Skeletal muscle tissue (tissue), 4 donors: Measurements from ENCODE around the gene RMDN3. TPM values are rescaled to one million over a fixed set of nuclear protein-coding genes. Genes with fewer than 3 reads are reported as not detected.

ENCODE experiments used
- H3K27ac ChIP-seq: one replicate; pipeline ENCODE4 v1.7.0; 2013; ENCODE audit warnings: mild to moderate bottlenecking, low read depth, low read length, inconsistent platforms
- H3K27me3 ChIP-seq, 3 donors: one replicate each; pipeline ENCODE4 v1.7.0; 2013; ENCODE audit warnings: low read length in 3 of 3; ENCODE audit not compliant: control insufficient read depth in 3 of 3, insufficient read depth in 3 of 3
- H3K36me3 ChIP-seq, 3 donors: one replicate each; pipeline ENCODE4 v1.7.0; 2013; ENCODE audit warnings: low read length in 3 of 3; ENCODE audit not compliant: control insufficient read depth in 3 of 3, insufficient read depth in 3 of 3
- H3K4me1 ChIP-seq, 3 donors: one replicate each; pipeline ENCODE4 v1.7.0; 2013; ENCODE audit warnings: low read length in 3 of 3, mild to moderate bottlenecking in 3 of 3; ENCODE audit not compliant: control insufficient read depth in 3 of 3, insufficient read depth in 3 of 3
- H3K4me3 ChIP-seq, 3 donors: one replicate each; pipeline ENCODE4 v1.7.0; 2013; ENCODE audit warnings: low read length in 3 of 3
- H3K9ac ChIP-seq, 3 donors: one replicate each; pipeline ENCODE4 v1.7.0; 2013; ENCODE audit warnings: low read length in 3 of 3, mild to moderate bottlenecking in 3 of 3, moderate library complexity in 2 of 3, low read depth in 1 of 3
- H3K9me3 ChIP-seq, 3 donors: one replicate each; pipeline ENCODE4 v1.7.0; 2013; ENCODE audit warnings: low read length in 3 of 3; ENCODE audit not compliant: control insufficient read depth in 3 of 3
- total RNA-seq: library from RNA; depleted of rRNA; stranded (reverse); fragments of >200 nt; gene quantifications from one replicate; pipeline ENCODE4 v1.2.3, GENCODE V29; 2014
- donor health status: Osteomylitis.

RMDN3 gene
- total RNA-seq, 1 donor from 2014 or later: 14.6 TPM

DNA sequence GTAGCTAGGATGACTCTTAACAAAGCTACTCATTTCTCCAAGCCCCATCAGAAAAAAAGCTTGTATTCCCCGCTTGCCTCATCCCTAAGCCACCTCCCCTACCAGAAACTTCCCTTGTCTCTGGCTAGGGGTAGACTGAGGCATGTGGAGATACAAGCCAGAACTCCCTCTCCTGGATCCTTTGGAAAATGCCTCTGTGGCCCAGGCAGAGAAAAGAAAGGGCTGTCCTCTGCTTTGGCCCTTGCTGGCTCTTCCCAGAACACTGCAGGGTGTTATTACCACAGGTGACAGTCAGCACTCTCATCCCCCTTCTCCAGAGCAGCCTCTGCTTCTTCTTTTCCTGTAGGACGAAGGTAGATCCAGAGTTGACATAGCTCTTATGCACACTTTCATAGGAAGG, 15.2 kb downstream of the RMDN3 start:
- H3K27ac ChIP-seq: no peak overlapping the region

DNA sequence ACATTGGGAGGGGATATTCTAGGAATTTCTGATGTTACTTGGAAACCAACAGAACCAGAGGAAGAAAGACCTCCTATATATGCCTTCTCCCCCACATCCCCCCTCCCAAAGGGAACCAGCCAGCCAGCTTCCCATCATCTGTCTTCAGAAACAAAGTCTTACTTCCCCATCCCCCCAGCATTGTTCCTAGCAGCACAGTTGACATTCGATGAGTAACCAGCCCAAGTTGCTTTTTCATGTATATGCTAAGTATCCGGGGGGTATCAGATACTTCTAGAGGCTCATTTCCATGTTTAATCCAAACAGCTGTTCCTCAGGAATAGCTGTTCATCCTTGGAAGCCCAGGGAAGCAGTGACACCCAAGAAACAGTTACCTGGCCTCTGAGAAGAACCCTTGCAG, 16.0 kb downstream of the RMDN3 start:
- H3K4me3 ChIP-seq: no peak overlapping the region
- peaks cover 11 to 15% (median 12%) of the 10 kb centered on the region in 3 donors for H3K4me1 ChIP-seq
- H3K27me3 ChIP-seq: no peaks in the 10 kb centered on the region
- no peak overlapping the region for H3K9ac ChIP-seq
- H3K9me3 ChIP-seq: no peaks in the 10 kb centered on the region
- H3K27ac ChIP-seq: no peak overlapping the region
- peaks cover 47 to 69% (median 62%) of the 10 kb centered on the region in 3 donors for H3K36me3 ChIP-seq

More for the DNA sequence above, 15.2 kb downstream of the RMDN3 start:
- Histone ChIP-seq H3K36me3 (peaks cover 51 to 70% (median 60%) of the 10 kb centered on the region in 3 donors), H3K4me3 (no peak overlapping the region), H3K9me3 (no peaks in the 10 kb centered on the region), H3K4me1 (peaks cover 11 to 17% (median 13%) of the 10 kb centered on the region in 3 donors), H3K27me3 (no peaks in the 10 kb centered on the region), H3K9ac (no peak overlapping the region)

DNA sequence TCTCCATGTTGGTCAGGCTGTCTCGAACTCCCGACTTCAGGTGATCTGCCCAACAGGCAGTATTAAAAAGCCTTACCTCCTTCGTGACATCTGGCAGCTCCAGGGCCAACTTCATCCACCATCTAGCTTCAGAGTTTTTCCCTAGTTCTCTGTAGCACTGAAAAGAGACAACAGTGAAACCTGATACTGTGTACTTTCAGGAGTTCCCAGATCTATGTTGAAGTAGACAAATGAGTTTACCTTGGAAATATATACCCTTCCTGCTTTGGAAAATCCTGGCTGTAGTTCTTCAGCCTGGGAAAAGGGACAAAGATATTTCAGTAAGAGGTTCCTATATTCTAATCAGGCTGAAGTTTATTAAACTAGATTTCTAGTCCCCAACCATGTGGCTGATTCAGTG, 18.0 kb downstream of the RMDN3 start:
- H3K27me3 ChIP-seq: no peaks in the 10 kb centered on the region
- H3K9ac ChIP-seq: no peak overlapping the region
- H3K27ac ChIP-seq: no peak overlapping the region
- no peak overlapping the region for H3K4me3 ChIP-seq
- peaks cover 38 to 58% (median 56%) of the 10 kb centered on the region in 3 donors for H3K36me3 ChIP-seq
- H3K9me3 ChIP-seq: no peaks in the 10 kb centered on the region
- H3K4me1 ChIP-seq: peaks cover 0 to 6% (median 3%) of the 10 kb centered on the region in 3 donors

DNA sequence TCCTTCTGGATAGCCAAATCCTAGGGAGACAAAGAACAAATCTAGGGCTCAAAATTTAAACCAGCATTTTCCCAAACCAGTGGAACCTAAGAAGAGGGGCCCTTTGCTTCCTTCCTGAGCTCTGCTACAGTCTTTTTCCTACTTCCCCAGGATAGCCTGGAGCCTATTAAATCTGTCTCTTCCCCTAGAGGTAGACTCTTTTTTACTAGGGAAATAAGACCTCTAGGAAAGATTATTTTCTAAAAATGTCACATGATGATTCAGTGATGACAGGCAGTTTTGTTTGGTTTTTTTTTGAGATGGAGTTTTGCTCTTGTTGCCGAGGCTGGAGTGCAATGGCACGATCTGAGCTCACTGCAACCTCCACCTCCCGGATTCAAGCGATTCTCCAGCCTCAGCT, 18.5 kb downstream of the RMDN3 start:
- H3K27me3 ChIP-seq: no peaks in the 10 kb centered on the region
- no peak overlapping the region for H3K4me3 ChIP-seq
- H3K4me1 ChIP-seq: peaks cover 0 to 6% (median 3%) of the 10 kb centered on the region in 3 donors
- H3K9ac ChIP-seq: no peak overlapping the region
- H3K27ac ChIP-seq: no peak overlapping the region
- peaks cover 38 to 58% (median 55%) of the 10 kb centered on the region in 3 donors for H3K36me3 ChIP-seq
- H3K9me3 ChIP-seq: no peaks in the 10 kb centered on the region

DNA sequence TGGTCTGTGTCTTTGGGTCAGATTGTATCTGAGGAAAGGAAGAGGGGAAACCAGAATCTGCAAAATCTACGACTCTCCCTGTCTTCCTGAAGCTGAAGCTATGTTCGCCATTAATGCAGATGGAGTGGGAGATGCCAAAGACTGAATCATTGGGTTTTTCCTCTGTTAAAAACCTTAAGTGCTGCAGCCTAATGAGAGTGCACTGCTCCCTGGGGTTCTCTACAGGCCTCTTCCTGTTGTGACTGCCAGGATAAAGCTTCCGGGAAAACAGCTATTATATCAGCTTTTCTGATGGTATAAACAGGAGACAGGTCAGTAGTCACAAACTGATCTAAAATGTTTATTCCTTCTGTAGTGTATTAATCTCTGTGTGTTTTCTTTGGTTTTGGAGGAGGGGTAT, 24.0 kb downstream of the RMDN3 start:
- H3K4me3 ChIP-seq: no peak overlapping the region
- H3K36me3 ChIP-seq: peaks cover 11 to 20% (median 18%) of the 10 kb centered on the region in 3 donors
- no peaks in the 10 kb centered on the region for H3K9me3 ChIP-seq
- no peaks in the 10 kb centered on the region for H3K4me1 ChIP-seq
- peak overlapping the region; percentile 23 for H3K27ac ChIP-seq
- no peak overlapping the region for H3K9ac ChIP-seq
- H3K27me3 ChIP-seq: no peaks in the 10 kb centered on the region

DNA sequence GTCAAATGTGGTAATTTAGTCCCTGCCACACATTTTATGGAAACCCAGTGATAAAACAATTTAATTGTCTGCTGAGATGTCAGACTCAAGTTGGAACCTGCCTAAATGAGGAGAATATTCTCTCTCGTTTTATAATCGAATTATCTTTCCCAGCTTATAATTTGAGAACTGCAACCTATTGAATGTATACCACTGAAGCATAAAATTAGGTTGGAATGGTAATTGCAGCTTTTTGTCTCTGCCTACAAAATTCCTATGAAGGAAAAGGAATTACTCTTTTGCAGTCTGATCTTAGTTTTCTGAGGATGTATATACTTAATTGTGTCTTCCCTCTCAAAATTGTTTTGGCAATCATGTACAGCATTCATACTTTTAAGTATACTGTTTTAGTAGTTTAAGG, 31.1 kb downstream of the RMDN3 start:
- Histone ChIP-seq H3K9ac (no peak overlapping the region), H3K4me1 (no peaks in the 10 kb centered on the region), H3K9me3 (no peaks in the 10 kb centered on the region), H3K27ac (no peak overlapping the region), H3K27me3 (no peaks in the 10 kb centered on the region), H3K4me3 (no peak overlapping the region), H3K36me3 (no peaks in the 10 kb centered on the region)

DNA sequence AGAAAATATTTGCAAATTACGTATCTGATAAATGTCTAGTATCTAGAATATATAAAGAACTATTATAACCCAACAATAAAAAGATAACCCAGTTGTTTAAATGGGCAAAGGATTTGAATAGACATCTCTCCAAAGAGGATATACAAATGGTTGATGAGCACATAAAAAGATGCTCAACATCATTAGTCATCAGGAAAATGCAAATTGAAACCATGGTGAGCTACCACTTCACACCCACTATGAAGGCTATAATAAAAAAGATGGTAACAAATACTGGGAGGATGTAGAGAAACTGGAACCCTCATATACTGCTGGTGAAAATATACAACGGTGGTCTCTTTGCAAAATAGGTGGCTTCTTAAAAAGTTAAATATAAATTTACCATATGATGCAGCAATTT, 32.1 kb downstream of the RMDN3 start:
- Histone ChIP-seq H3K9me3 (no peaks in the 10 kb centered on the region), H3K4me1 (no peaks in the 10 kb centered on the region), H3K27me3 (no peaks in the 10 kb centered on the region), H3K27ac (no peak overlapping the region), H3K36me3 (no peaks in the 10 kb centered on the region), H3K9ac (no peak overlapping the region), H3K4me3 (no peak overlapping the region)

DNA sequence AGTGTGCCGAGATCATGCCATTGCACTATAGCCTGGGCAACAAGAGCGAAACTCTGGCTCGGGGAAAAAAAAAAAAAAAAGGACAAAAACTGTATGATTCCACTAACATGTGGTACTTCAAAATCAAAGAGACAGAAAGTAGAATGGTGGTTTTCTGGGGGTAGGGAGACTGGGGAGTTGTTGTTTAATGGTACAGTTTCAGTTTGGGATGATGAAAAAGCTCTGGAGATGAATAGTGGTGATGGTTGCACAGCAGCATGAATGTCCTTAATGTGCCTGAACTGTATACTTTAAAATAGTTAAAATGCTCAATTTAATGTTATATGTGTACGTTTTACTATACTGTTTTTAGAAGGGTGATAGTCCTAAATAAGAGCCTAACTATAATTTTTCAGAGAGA, 32.7 kb downstream of the RMDN3 start:
- Histone ChIP-seq H3K9me3 (no peaks in the 10 kb centered on the region), H3K9ac (no peak overlapping the region), H3K27ac (no peak overlapping the region), H3K4me3 (no peak overlapping the region), H3K36me3 (no peaks in the 10 kb centered on the region), H3K27me3 (no peaks in the 10 kb centered on the region), H3K4me1 (no peaks in the 10 kb centered on the region)

DNA sequence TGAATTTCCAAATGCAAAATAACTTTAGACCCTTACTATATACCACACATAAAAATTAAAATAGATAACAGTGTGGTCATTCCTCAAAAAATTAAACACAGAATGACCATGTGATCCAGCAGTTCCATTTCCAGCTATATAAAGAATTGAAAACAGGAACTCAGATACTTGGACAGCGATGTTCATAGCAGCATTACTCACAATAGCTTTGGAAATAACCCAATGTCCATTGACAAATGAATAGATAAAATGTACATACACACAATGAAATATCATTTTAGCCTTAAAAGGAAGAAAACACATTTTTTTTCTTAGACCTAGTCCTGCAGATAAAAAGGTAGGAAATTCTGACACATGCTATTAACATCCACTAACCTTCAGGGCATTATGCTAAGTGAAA, 33.4 kb downstream of the RMDN3 start:
- Histone ChIP-seq H3K4me1 (no peaks in the 10 kb centered on the region), H3K27me3 (no peaks in the 10 kb centered on the region), H3K27ac (no peak overlapping the region), H3K9ac (no peak overlapping the region), H3K9me3 (no peaks in the 10 kb centered on the region), H3K36me3 (no peaks in the 10 kb centered on the region), H3K4me3 (no peak overlapping the region)

DNA sequence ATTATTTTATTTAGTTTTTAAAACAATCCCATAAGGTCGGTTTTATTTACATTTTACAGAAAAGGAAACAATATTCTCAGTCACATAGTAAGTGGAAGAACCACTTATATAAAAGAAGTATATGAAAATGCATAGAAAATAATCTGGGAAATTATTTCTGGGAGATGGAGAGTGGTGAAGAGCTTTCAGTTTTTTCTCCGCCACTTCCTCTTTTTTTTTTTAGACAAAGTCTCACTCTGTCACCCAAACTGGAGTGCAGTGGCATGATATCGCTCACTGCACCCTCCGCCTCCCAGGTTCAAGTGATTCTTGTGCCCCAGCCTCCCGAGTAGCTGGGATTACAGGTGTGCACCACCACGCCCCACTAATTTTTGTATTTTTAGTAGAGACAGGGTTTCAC, 38.9 kb downstream of the RMDN3 start:
- Histone ChIP-seq H3K9ac (no peak overlapping the region), H3K27me3 (no peaks in the 10 kb centered on the region), H3K9me3 (no peaks in the 10 kb centered on the region), H3K4me3 (no peak overlapping the region), H3K4me1 (no peaks in the 10 kb centered on the region), H3K27ac (no peak overlapping the region), H3K36me3 (no peaks in the 10 kb centered on the region)

DNA sequence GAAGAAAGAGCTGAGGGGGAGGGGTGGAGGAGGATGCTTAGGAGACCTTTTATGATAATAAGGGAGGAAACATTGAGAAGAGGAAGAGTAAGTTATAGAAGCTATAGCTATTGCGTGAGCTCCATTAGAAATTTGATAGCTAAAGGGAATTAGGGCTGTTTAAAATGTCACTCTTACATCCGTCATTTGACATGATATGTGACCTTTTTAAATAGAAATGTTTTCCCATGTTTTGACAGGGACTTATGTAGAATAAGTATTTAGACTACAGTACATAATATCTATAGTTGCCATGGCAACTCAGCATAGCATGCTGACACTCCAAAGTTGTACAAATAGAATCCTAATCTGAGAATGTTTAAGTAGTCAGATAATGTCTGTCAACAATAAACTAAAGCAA, 40.9 kb downstream of the RMDN3 start:
- Histone ChIP-seq H3K36me3 (no peaks in the 10 kb centered on the region), H3K27me3 (no peaks in the 10 kb centered on the region), H3K9me3 (no peaks in the 10 kb centered on the region)

More for the DNA sequence above, 40.9 kb downstream of the RMDN3 start:
- Histone ChIP-seq H3K4me3 (no peak overlapping the region), H3K4me1 (no peaks in the 10 kb centered on the region), H3K9ac (no peak overlapping the region), H3K27ac (no peak overlapping the region)
